CD4-positive, alpha-beta memory T cell (primary cell): Measurements from ENCODE around the gene TGFB1. TPM values are rescaled to one million over a fixed set of nuclear protein-coding genes. Genes with fewer than 3 reads are reported as not detected.
A peak's percentile ranks its signal among the peaks of the same experiment; 100 is the strongest.

ENCODE experiments used
- CTCF ChIA-PET: fragments of 350-600 bp; sonication (Branson Sonifier 250); formaldehyde crosslinking; loops from one replicate; lab custom pipeline; 2021; ENCODE audit warnings: inconsistent platforms; ENCODE audit not compliant: partially characterized antibody; lab: Charles Lee
- POLR2A ChIA-PET: fragments of 350-600 bp; sonication (Branson Sonifier 250); formaldehyde crosslinking; loops from one replicate; lab custom pipeline; 2021; ENCODE audit not compliant: partially characterized antibody; lab: Charles Lee
- DNase-seq, 5 donors: peaks; one replicate each; pipeline versions ENCODE4 v3.0.0 to v3.0.0-alpha.2; 2020 to 2022; ENCODE audit warnings: mixed read lengths in 1 of 5
- H3K27ac ChIP-seq: one replicate; pipeline ENCODE4 v1.7.0; 2013; ENCODE audit warnings: low read depth, low read length
- H3K27me3 ChIP-seq: 2 replicates; pipeline ENCODE4 v1.7.0; 2013; ENCODE audit warnings: mild to moderate bottlenecking, low read length, moderate library complexity; ENCODE audit not compliant: insufficient read depth
- H3K36me3 ChIP-seq: 2 replicates; pipeline ENCODE4 v1.7.0; 2013; ENCODE audit warnings: mild to moderate bottlenecking, low read length, moderate library complexity; ENCODE audit not compliant: insufficient read depth
- H3K4me1 ChIP-seq: 2 replicates; pipeline ENCODE4 v1.7.0; 2013; ENCODE audit warnings: mild to moderate bottlenecking, low read length, moderate library complexity; ENCODE audit not compliant: insufficient read depth
- H3K4me3 ChIP-seq, 2 donors: one replicate each; pipeline ENCODE4 v1.7.0; 2013; ENCODE audit warnings: low read length in 2 of 2, mild to moderate bottlenecking in 1 of 2
- H3K9me3 ChIP-seq, 2 donors: one replicate each; pipeline ENCODE4 v1.7.0; 2013; ENCODE audit warnings: low read length in 2 of 2, control low read depth in 1 of 2; ENCODE audit not compliant: control insufficient read depth in 1 of 2
- H3K27ac Mint-ChIP-seq, 7 donors: one replicate each; pipeline ENCODE4 v1.8.0; 2020 to 2021; ENCODE audit warnings: mixed read lengths in 7 of 7, mild to moderate bottlenecking in 6 of 7, inconsistent platforms in 3 of 7, moderate library complexity in 3 of 7
- H3K27me3 Mint-ChIP-seq, 2 donors: one replicate each; pipeline ENCODE4 v1.8.0; 2020 to 2021; ENCODE audit warnings: mixed read lengths in 2 of 2
- H3K36me3 Mint-ChIP-seq, 2 donors: one replicate each; pipeline ENCODE4 v1.8.0; 2020 to 2021; ENCODE audit warnings: mixed read lengths in 2 of 2, inconsistent platforms in 1 of 2, mild to moderate bottlenecking in 1 of 2
- H3K4me1 Mint-ChIP-seq, 4 donors: one replicate each; pipeline ENCODE4 v1.8.0; 2020 to 2021; ENCODE audit warnings: mixed read lengths in 4 of 4, mild to moderate bottlenecking in 1 of 4
- H3K4me3 Mint-ChIP-seq, 8 donors: one replicate each; pipeline ENCODE4 v1.8.0; 2020 to 2021; ENCODE audit warnings: mixed read lengths in 8 of 8, mild to moderate bottlenecking in 7 of 8, moderate library complexity in 6 of 8, inconsistent platforms in 3 of 8
- H3K9me3 Mint-ChIP-seq, 8 donors: one replicate each; pipeline ENCODE4 v1.8.0; 2020 to 2021; ENCODE audit warnings: mixed read lengths in 8 of 8, mild to moderate bottlenecking in 5 of 8, inconsistent platforms in 3 of 8, moderate library complexity in 1 of 8
- intact Hi-C: fragments of 100-400 bp; cut with micrococcal nuclease; formaldehyde crosslinking; loops from one replicate; pipeline ENCODE4 v1.15.1; 2023
- polyA plus RNA-seq, 2 donors: library from polyadenylated mRNA; unstranded; fragments of 300-500 nt; fragmentation: Illumina TruSeq; gene quantifications; one replicate each; pipeline ENCODE4 v1.2.3, GENCODE V29; 2021
- total RNA-seq, 2 experiments: library from RNA; stranded (reverse); gene quantifications; one replicate each; pipeline ENCODE4 v1.2.3, GENCODE V29; 2021

Gene TGFB1
- total and polyA plus RNA-seq, 4 experiments from 2014 or later, result 28.1 to 143 (median 110) TPM

GRCh38 chr19:41330946-41331678 is 22.6 kb downstream of the TGFB1 start:
- H3K27ac Mint-ChIP-seq, result peak overlapping the region in 6 of 7 donors; percentile 72 to 97 (median 84)
- Histone ChIP-seq H3K4me3 (no peak overlapping the region), H3K36me3 (peaks cover 56% of the 10 kb centered on the region), H3K9me3 (no peaks in the 10 kb centered on the region), H3K4me1 (peaks cover 86% of the 10 kb centered on the region), H3K27ac (no peak overlapping the region), H3K27me3 (no peaks in the 10 kb centered on the region)
- H3K4me3 Mint-ChIP-seq, result peak overlapping the region in 4 of 8 donors; percentile 41 to 80 (median 66)
- no peaks in the 10 kb centered on the region for H3K27me3 Mint-ChIP-seq
- ChIA-PET POLR2A (interaction anchor here (0.6 to 1.7 kb wide), 3 partner anchors 19 to 33 kb away, joined by 3 to 6 read pairs (median 3); partner anchors contain the start of gene B9D2), CTCF (interaction anchor here (0.6 kb wide), 1 partner anchor 128 kb away, joined by 3 read pairs; no protein-coding TSS in a partner anchor)
- DNase-seq, result peak in 1 of 5 donors; percentile 39
- H3K9me3 Mint-ChIP-seq, result peaks cover 0 to 10% (median 0%) of the 10 kb centered on the region in 8 donors
- H3K4me1 Mint-ChIP-seq, result peaks cover 44 to 77% (median 55%) of the 10 kb centered on the region in 4 donors
- intact Hi-C loops, result no loop called here
- peaks cover 30 to 71% of the 10 kb centered on the region in 2 donors for H3K36me3 Mint-ChIP-seq

GRCh38 chr19:41330481-41330880 is 23.2 kb downstream of the TGFB1 start:
- peaks cover 45 to 76% (median 56%) of the 10 kb centered on the region in 4 donors for H3K4me1 Mint-ChIP-seq

DNA sequence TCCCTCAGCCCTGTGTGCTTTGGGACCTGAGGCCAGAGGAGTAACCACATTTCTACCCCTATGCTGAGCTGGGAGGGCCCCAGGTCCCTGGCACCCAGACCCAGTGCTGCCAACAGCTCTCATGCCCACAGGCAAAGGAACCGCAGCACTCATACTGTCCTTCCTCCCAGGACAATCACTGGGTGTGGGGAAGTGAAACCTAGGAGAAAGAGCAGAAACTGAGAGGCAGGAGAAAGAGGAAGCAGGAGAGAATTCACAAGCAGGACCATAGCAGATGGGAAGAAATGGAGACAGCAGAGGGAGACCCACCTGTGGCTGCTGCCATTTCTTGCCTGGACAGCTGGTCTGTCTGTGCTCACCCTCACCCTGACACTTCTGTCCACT is 24.9 kb downstream of the TGFB1 start:
- ChIA-PET CTCF (interaction anchor here (0.8 to 1.6 kb wide), 4 partner anchors 20 to 24 kb away, joined by 3 to 4 read pairs (median 3); no protein-coding TSS in a partner anchor), POLR2A (interaction anchor here (0.6 to 7.8 kb wide), 14 partner anchors 8 to 531 kb away, joined by 3 to 136 read pairs (median 8); partner anchors contain the start of genes B9D2, CCDC97, HNRNPUL1 and TGFB1)
- no peaks in the 10 kb centered on the region for H3K9me3 ChIP-seq
- Mint-ChIP-seq H3K36me3 (peaks cover 30 to 64% of the 10 kb centered on the region in 2 donors), H3K9me3 (peaks cover 0 to 10% (median 0%) of the 10 kb centered on the region in 8 donors), H3K27me3 (no peaks in the 10 kb centered on the region), H3K4me1 (peaks cover 45 to 82% (median 62%) of the 10 kb centered on the region in 4 donors), H3K27ac (peak overlapping the region; percentile 97 to 99 (median 98)), H3K4me3 (peak overlapping the region; percentile 77 to 87 (median 84))
- intact Hi-C loops, result loop anchor here (1.0 to 2.0 kb wide), 2 partner anchors 18 to 22 kb away; partner anchors contain the start of gene CCDC97
- no peak for DNase-seq
- peak overlapping the region; percentile 76 for H3K27ac ChIP-seq
- H3K4me1 ChIP-seq, result peaks cover 77% of the 10 kb centered on the region
- no peaks in the 10 kb centered on the region for H3K27me3 ChIP-seq
- peaks cover 47% of the 10 kb centered on the region for H3K36me3 ChIP-seq
- peak overlapping the region in 1 of 2 donors; percentile 0 for H3K4me3 ChIP-seq

More at GRCh38 chr19:41330481-41330880, 23.2 kb downstream of the TGFB1 start:
- peak overlapping the region; percentile 24 for H3K27ac ChIP-seq
- Mint-ChIP-seq H3K4me3 (peak overlapping the region; percentile 2 to 89 (median 60)), H3K27ac (peak overlapping the region; percentile 62 to 88 (median 81)), H3K36me3 (peaks cover 30 to 68% of the 10 kb centered on the region in 2 donors), H3K9me3 (peaks cover 0 to 10% (median 0%) of the 10 kb centered on the region in 8 donors), H3K27me3 (no peaks in the 10 kb centered on the region)
- intact Hi-C loops, result no loop called here
- peak in 2 of 5 donors; percentile 16 to 46 for DNase-seq
- peaks cover 53% of the 10 kb centered on the region for H3K36me3 ChIP-seq
- no peaks in the 10 kb centered on the region for H3K9me3 ChIP-seq
- POLR2A ChIA-PET, result interaction anchor here (4.0 to 7.8 kb wide), 2 partner anchors 18 to 24 kb away, joined by 73 to 136 read pairs; partner anchors contain the start of gene TGFB1
- no peaks in the 10 kb centered on the region for H3K27me3 ChIP-seq
- H3K4me3 ChIP-seq, result no peak overlapping the region
- peaks cover 88% of the 10 kb centered on the region for H3K4me1 ChIP-seq
- CTCF ChIA-PET, result no interaction called here

GRCh38 chr19:41328157-41328841 is 25.4 kb downstream of the TGFB1 start:
- Mint-ChIP-seq H3K36me3 (peaks cover 30 to 62% of the 10 kb centered on the region in 2 donors), H3K27ac (peak overlapping the region; percentile 97 to 99 (median 98)), H3K4me3 (peak overlapping the region; percentile 77 to 87 (median 84)), H3K9me3 (peaks cover 0 to 10% (median 0%) of the 10 kb centered on the region in 8 donors), H3K27me3 (no peaks in the 10 kb centered on the region), H3K4me1 (peaks cover 45 to 79% (median 61%) of the 10 kb centered on the region in 4 donors)
- peak overlapping the region; percentile 76 for H3K27ac ChIP-seq
- no peaks in the 10 kb centered on the region for H3K9me3 ChIP-seq
- no peak for DNase-seq
- H3K36me3 ChIP-seq, result peaks cover 47% of the 10 kb centered on the region
- H3K27me3 ChIP-seq, result no peaks in the 10 kb centered on the region
- intact Hi-C loops, result loop anchor here (1.0 to 2.0 kb wide), 2 partner anchors 17 to 23 kb away; partner anchors contain the start of gene CCDC97
- POLR2A ChIA-PET, result interaction anchor here (0.5 to 7.8 kb wide), 20 partner anchors 8 to 221 kb away, joined by 3 to 136 read pairs (median 6); partner anchors contain the start of genes B9D2, CCDC97, HNRNPUL1 and TGFB1
- CTCF ChIA-PET, result interaction anchor here (0.8 to 1.6 kb wide), 5 partner anchors 20 to 24 kb away, joined by 3 to 4 read pairs (median 3); no protein-coding TSS in a partner anchor
- peak overlapping the region in 1 of 2 donors; percentile 43 for H3K4me3 ChIP-seq
- peaks cover 73% of the 10 kb centered on the region for H3K4me1 ChIP-seq

DNA sequence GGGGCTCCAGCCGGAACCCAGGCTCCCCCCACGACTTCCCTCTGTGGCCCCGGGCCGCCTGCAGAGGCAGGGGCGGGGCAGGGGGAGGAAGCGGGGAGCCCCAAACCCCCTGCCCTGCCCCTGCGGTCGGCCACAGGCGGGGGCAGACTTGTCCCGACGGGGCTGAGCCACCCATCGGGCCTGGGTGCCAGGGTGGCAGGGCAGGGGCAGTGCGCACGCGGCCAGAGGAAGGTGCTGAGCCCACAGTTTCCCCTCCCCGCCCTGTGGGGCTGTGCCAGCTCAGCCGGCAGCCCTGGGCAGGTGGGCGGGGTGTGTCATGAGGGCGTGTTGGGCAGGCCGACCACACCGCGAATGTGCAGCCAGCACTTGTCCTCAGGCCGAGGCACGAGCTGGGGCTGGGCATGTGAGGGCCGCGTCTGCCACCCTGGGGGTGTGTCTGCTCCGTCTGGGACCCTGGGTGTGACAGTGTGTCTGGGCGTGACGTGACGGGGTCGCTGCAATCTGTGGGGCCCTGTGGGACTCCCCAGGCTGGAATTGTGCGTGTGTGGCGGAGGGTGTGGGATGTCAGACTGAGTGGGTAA is 26.1 kb downstream of the TGFB1 start:
- Mint-ChIP-seq H3K27me3 (no peaks in the 10 kb centered on the region), H3K4me1 (peaks cover 45 to 81% (median 62%) of the 10 kb centered on the region in 4 donors), H3K9me3 (peaks cover 0 to 14% (median 0%) of the 10 kb centered on the region in 8 donors), H3K27ac (peak overlapping the region; percentile 97 to 99 (median 98)), H3K4me3 (peak overlapping the region; percentile 77 to 87 (median 84)), H3K36me3 (peaks cover 31 to 65% of the 10 kb centered on the region in 2 donors)
- Histone ChIP-seq H3K27ac (peak overlapping the region; percentile 76), H3K4me1 (peaks cover 69% of the 10 kb centered on the region), H3K9me3 (no peaks in the 10 kb centered on the region), H3K36me3 (peaks cover 49% of the 10 kb centered on the region), H3K27me3 (no peaks in the 10 kb centered on the region), H3K4me3 (peak overlapping the region in 1 of 2 donors; percentile 43)
- peak; percentile 81 to 99 (median 84) for DNase-seq
- ChIA-PET CTCF (interaction anchor here (0.7 to 1.5 kb wide), 4 partner anchors 19 to 64 kb away, joined by 3 to 16 read pairs (median 6); no protein-coding TSS in a partner anchor), POLR2A (interaction anchor here (1.0 to 7.8 kb wide), 21 partner anchors 8 to 222 kb away, joined by 3 to 136 read pairs (median 5); partner anchors contain the start of genes B9D2, CCDC97, DMAC2 and HNRNPUL1)
- intact Hi-C loops, result loop anchor here (1.0 to 2.0 kb wide), 2 partner anchors 17 to 24 kb away; partner anchors contain the start of gene CCDC97

GRCh38 chr19:41327076-41327575 is 26.6 kb downstream of the TGFB1 start:
- POLR2A ChIA-PET, result interaction anchor here (1.0 to 7.8 kb wide), 19 partner anchors 9 to 222 kb away, joined by 3 to 136 read pairs (median 5); partner anchors contain the start of genes B9D2, CCDC97, DMAC2 and HNRNPUL1
- Mint-ChIP-seq H3K27ac (peak overlapping the region; percentile 90 to 97 (median 96)), H3K27me3 (no peaks in the 10 kb centered on the region), H3K4me1 (peaks cover 41 to 78% (median 60%) of the 10 kb centered on the region in 4 donors), H3K4me3 (peak overlapping the region; percentile 17 to 87 (median 68)), H3K9me3 (peaks cover 0 to 14% (median 0%) of the 10 kb centered on the region in 8 donors), H3K36me3 (peaks cover 26 to 65% of the 10 kb centered on the region in 2 donors)
- no peaks in the 10 kb centered on the region for H3K9me3 ChIP-seq
- peaks cover 64% of the 10 kb centered on the region for H3K4me1 ChIP-seq
- peaks cover 48% of the 10 kb centered on the region for H3K36me3 ChIP-seq
- peak in 3 of 5 donors; percentile 44 to 76 (median 45) for DNase-seq
- CTCF ChIA-PET, result interaction anchor here (0.7 to 1.5 kb wide), 5 partner anchors 19 to 64 kb away, joined by 3 to 16 read pairs (median 4); no protein-coding TSS in a partner anchor
- no peaks in the 10 kb centered on the region for H3K27me3 ChIP-seq
- H3K27ac ChIP-seq, result peak overlapping the region; percentile 76
- intact Hi-C loops, result no loop called here
- peak overlapping the region in 1 of 2 donors; percentile 9 for H3K4me3 ChIP-seq
